Fibroblast of peridontal ligament (primary cell): ENCODE results near the gene SYTL4.

Source experiments
- DNase-seq: peaks from one replicate; pipeline ENCODE4 v3.0.0-alpha.2; 2010; ENCODE audit errors: extremely low read depth

SYTL4 gene

DNA sequence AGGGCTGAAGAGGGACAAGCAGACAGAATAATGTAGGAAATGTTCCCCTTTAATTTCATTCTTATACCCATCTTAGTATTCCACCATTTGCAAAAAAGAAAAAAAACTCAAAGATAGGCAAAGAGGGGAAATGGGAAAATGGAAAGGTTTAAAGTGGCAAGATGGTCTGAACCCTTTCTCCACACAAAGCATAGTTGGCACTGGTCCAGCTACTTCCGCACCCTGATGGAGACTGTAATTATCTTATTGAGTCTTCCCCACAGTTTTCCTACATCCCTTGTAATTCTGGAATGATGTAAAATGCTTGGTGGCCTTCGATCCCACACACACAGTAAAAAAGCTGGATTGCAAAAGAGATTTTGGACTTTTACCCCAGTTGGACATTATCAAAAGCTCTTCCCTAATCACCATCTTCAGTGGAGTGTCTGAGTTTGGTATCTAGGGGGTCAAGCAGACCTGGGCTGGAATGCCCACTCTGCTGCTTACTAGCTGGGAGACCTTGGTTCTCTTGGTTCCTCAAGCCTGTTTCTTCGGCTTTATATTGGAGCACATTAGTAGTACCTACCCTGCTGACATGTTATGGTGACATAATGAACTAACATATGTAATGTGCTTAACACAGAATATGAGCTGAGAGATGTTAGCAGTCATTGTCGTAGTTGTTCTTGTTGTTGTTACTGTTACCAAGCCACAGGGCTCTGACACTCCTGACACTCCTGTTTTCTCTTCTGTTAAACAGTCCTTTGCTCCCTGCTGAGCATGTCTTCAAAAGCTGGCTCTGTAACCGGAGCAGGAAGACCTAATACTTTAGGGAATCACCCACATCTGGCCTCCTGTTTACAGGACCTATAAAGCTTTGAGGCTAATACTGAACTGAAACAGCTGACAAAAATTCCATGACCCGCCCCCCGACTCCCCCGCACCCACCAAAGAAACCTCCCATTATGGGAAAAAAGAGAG is 83.2 kb downstream of the SYTL4 start:
- DNase-seq, result peak; percentile 75

DNA sequence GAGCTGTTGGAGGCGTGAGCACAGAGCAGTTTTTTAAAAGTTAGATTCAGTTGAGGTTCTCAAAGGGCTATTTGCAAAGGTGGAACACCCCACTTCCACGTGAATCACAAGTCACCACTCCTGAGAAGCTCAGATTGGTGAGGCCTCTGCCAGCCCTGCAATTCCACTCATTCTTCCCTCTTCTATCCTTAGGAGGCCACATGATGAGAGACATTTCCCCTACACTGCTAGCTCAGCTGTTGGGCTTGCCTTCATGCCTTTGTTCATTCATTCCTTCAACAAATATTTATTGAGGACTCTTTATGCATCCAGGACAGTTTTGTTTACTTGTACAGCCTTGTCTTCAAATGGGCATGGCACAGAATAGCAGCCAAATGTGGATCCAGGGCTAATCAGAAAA is 84.2 kb downstream of the SYTL4 start:
- no peak for DNase-seq

DNA sequence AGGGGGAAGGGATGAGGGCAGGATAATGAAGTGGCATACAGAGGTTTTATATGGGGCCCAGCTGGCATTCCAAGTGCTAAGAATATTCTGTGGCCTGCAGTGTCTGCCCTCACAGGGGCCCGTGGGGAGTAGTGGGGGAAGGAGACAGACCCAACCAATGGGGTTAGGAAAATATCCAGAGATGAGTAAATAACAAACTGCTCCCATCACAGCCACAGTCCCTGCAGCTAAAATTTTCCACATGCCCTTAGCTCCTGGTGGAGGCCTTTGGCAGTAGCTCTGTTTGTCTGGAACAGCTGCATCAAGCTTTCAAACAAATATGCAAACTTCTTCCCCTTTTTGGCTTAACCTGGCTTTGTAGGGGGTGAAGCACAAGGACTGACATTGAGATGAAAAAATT is 84.8 kb downstream of the SYTL4 start:
- DNase-seq, result peak; percentile 41

DNA sequence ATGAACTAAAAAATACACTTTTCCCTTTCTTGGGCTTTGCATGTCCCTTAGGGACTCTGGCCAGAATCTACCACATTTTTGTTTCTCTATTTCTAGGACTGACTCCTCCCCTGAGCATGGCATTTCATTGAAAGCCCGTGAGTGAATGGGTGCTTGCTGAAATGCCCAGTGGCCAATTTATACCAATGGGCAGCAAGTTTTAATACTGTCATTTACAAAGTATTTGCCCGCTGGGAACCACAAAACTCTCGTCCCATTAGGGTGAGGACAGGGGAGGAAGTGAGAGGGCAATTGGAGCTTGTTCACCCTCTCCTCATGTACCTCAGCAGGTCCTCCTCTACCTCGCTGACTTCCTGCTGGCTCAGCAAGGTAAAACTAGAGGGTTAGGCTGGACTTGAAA is 86.8 kb downstream of the SYTL4 start:
- DNase-seq, result peak; percentile 30

DNA sequence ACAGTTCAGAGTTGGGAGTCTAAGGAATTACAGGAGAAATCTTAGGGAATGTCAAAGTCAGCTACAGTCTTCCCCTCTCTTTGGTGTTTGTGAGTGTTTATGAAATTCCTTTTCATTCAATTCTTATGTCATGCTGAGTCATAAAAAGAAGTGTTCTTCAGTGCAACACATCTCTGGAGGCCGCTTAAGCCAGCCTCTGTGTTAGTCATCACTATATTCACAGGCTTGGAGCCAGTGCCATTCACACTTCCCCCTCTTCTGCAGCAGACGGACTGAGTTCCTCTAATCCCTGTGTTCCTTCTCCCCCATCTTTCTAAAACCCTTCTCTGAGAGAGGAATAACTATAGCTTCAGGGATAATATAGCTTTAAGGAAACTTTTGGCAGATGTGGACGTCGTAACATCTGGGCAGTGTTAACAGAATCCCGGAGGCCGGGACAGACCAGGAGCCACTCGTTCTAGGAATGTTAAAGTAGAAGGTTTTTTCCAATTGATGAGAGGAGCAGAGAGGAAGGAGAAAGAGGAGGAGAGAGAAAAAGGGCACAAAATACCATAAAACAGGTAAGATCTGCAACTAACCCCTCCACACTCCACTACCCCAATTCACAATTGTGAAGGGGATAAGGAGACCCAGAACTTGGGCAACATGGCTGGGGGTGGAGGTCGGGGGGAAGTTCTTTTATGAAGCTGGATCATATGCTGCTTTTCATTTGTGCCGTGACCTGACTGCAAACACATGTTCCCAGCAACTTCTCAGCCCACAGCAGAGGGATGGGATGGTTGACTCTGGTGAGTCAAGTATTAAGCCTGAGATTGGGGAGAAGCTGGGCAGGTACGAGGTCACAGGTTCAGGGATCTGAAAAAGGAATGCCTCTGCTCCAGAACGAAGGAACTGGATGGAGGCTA is 87.7 kb downstream of the SYTL4 start, which contains the start of gene SRPX2:
Gene SRPX2 (plus strand): TSS at position 244 of the 905 bp plus-strand sequence. CDS start 2,124 bp downstream, outside the sequence.
- peak; percentile 90 for DNase-seq

DNA sequence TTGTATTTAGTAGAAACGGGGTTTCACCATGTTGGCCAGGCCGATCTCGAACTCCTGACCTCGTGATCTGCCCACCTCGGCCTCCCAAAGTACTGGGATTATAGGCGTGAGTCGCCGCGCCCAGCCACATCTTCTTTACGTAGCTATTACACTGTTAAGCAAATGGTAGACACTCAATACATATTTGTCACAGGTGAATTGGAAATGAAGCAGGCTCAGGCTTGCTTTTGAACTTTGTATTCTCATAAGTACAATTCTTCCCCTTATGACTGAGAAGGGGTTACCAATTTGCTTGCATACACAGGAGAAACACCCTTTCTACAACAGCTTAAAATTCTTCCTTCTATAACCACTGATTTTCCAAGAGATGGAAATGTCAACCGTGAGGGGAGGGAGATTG is 88.7 kb downstream of the SYTL4 start:
- DNase-seq, result no peak

DNA sequence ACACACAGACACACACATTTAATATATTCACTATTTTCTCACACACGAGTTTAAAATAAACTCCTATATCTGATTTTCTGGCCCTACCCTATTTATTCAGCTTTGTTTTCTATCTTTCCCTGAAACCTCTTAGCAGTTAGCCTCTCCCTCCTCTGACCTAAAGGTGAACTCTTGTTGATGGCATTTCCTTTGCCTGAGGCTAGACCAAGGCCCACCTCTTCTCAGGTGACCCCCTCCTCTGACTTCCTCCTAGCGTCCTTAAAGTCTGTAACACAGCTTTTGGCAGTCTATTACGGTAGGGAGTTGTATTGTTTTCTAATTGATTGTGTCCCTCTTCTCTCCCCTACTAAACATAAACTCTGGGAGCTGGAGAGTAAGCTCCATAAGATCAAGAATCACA is 89.6 kb downstream of the SYTL4 start:
- DNase-seq, result no peak

DNA sequence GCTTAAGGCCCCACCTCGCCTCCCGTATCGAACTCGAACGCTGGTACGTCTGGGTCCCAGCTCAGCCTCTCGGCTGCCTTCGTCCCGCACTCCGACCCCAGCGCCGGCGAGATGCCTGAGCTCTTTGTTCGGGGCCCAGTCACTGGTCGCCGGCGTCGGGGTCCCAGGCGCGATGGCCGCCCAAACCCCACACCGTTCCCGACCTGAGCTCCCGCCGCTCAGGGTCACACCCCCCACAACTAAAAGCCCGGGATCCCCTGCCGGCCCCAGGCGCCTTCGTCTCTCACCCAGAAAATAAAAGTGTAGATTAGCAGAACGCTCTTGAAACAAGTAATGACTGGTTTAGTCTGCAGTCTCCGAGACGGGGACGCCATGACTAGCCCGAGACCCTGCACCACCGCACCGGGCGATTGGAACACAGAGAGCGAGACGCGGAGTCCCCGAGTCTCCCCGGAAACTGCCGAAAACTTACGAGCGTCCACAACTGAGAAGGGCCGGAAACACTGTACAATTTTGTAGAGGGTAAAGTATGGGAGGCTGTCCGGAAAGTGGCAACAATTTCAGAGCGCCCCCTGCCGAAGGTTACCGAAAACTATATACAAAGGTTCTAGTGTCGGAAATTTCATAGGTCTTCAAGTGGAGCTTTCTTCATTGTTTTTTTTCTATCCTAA is 95.5 kb downstream of the SYTL4 start, which contains the start of gene TSPAN6:
Gene TSPAN6 (minus strand): TSS at position 486 of the 671 bp plus-strand sequence. CDS start 112 bp downstream, at position 374.
- DNase-seq, result peak; percentile 89

DNA sequence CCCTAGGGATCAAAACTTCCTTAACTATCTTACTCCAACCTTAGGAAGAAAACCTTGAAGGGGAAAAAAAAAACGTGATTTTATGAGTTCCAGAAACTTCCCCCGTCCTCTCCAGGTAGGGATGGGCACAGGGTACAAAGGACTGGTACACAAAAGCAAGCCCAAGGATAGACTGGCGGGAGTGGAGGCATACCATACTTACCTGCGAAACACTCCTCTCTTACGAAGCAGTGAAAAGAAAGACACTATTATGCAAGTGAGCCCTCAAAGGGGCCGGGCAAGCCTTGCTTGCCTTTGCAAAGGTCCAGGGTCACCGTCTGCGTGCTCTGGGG is 96.0 kb downstream of the SYTL4 start:
- no peak for DNase-seq

DNA sequence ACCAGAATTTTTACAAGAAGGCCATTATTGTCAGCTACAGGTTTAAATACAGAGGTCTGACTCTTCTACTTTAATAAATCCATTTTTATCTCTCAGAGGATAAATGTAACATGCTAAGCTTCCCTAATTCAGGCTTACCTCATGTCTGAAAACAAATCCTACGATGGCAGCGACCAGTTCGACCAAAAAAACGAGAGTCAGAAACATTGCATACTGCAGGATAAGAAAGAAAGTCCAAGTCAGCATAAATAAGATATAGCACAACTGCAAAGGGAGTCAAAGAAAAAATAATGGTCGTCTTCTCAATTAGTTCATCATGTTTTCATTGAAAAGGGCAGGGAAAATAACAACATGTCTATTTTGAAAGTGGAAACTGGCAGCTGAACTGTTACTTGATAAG is 96.9 kb downstream of the SYTL4 start:
- DNase-seq, result no peak

DNA sequence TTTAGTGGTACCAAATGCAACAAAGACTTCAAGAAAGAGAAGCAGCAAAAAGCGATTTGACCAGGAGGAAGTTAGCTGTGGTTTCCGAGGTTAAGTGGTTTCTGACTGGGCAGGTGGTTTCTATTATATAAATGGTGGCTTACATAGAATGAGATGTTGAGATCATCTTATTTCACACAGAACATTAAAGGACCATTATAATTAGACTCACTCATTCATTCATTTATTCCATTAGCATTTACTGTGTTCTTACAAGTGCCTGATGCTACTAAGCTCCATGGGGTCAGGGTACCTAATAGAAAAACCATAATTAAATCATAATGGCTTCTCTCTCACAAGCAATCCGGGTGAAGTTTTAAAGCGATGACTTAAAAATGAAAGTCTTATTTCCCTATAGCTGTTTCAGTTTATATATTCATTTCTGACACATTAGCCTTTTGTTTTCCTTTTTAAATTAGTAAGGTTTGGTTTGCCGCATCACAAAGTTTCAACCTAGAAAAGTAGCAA is 105.9 kb downstream of the SYTL4 start:
- DNase-seq, result peak; percentile 28
